ENCODE results near the gene FOXJ1.

DNA sequence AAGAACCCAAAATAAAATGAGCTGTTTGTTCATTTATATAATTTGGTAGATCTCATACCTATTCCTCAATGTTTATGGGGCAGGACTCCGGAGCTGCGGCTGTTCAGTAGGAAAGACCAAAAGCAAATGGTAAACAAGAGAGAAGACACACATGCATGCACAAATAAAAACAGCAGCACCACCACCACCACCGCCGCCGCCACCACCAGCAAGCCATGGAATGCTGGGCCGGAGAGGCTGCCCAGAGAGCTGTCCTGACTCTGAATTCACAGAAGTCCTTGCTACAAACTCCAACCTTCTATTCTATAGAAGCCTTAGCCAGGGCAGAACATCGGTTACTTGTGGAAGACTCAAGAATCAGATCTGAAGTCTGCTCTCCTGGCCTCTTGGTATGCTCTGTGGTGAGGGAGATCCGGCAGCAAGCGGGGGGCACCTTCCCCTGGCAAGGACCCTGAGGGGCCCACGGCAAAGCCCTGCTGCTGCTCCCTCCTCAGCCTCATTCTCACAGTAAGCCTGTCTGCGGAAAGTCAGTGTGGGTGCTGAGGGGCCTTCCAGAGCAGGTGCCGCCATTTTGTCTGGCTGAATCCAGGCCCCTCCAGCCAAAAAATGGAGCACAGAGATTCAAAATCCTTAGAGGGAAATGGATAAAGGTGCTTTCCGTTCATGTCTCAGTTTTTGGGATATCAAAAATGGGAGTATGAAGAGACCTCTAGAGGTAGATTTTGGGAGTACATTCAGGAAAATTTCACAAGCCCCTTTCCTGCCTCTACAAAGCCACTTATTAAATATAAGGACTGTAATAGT is 6.4 kb upstream of the FOXJ1 start:
- TF ChIP-seq, protein P1, sequence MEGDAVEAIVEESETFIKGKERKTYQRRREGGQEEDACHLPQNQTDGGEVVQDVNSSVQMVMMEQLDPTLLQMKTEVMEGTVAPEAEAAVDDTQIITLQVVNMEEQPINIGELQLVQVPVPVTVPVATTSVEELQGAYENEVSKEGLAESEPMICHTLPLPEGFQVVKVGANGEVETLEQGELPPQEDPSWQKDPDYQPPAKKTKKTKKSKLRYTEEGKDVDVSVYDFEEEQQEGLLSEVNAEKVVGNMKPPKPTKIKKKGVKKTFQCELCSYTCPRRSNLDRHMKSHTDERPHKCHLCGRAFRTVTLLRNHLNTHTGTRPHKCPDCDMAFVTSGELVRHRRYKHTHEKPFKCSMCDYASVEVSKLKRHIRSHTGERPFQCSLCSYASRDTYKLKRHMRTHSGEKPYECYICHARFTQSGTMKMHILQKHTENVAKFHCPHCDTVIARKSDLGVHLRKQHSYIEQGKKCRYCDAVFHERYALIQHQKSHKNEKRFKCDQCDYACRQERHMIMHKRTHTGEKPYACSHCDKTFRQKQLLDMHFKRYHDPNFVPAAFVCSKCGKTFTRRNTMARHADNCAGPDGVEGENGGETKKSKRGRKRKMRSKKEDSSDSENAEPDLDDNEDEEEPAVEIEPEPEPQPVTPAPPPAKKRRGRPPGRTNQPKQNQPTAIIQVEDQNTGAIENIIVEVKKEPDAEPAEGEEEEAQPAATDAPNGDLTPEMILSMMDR (IDR thresholded peaks at IDR 0.05; ENCODE audit: poor library complexity): peak; percentile 44
- no peak for TF ChIP-seq EZH2 (IDR thresholded peaks at IDR 0.05; ENCODE audit: borderline replicate concordance)
- TF ChIP-seq EZH2phosphoT487 (IDR thresholded peaks at IDR 0.05; ENCODE audit: low read depth, severe bottlenecking, unreplicated experiment): no peak
